Trophoblast cell (in vitro differentiated cells and primary cell): ENCODE results near the gene HRH4.

Experiments used
- DNase-seq, 2 donors: peaks; one replicate each; pipeline ENCODE4 v3.0.0-alpha.2; 2016
- H2AFZ ChIP-seq: 2 replicates; pipeline ENCODE4 v1.6.1; 2013; ENCODE audit warnings: low read length, moderate library complexity, mild to moderate bottlenecking; ENCODE audit not compliant: insufficient read depth, poor library complexity
- H2AK5ac ChIP-seq: 2 replicates; pipeline ENCODE4 v1.6.1; 2013; ENCODE audit warnings: mild to moderate bottlenecking, low read length
- H2BK120ac ChIP-seq: 2 replicates; pipeline ENCODE4 v1.6.1; 2013; ENCODE audit warnings: low read length, mild to moderate bottlenecking, moderate library complexity; ENCODE audit not compliant: insufficient read depth, poor library complexity
- H2BK12ac ChIP-seq: 2 replicates; pipeline ENCODE4 v1.6.1; 2013; ENCODE audit warnings: mild to moderate bottlenecking, low read length, moderate library complexity
- H2BK5ac ChIP-seq: 2 replicates; pipeline ENCODE4 v1.6.1; 2013; ENCODE audit warnings: low read length, low read depth, moderate library complexity, mild to moderate bottlenecking; ENCODE audit not compliant: poor library complexity
- H3K14ac ChIP-seq: 2 replicates; pipeline ENCODE4 v1.6.1; 2013; ENCODE audit warnings: mild to moderate bottlenecking, low read length
- H3K18ac ChIP-seq: 2 replicates; pipeline ENCODE4 v1.6.1; 2013; ENCODE audit warnings: mild to moderate bottlenecking, low read length
- H3K23ac ChIP-seq: 2 replicates; pipeline ENCODE4 v1.6.1; 2013; ENCODE audit warnings: low read length
- H3K27ac ChIP-seq: 2 replicates; pipeline ENCODE4 v1.5.1; 2013; ENCODE audit warnings: low read depth, mild to moderate bottlenecking, inconsistent platforms, low read length, moderate library complexity
- H3K27me3 ChIP-seq: 2 replicates; pipeline ENCODE4 v1.6.1; 2013; ENCODE audit warnings: inconsistent platforms, mild to moderate bottlenecking, low read length, moderate library complexity; ENCODE audit not compliant: insufficient read depth
- H3K36me3 ChIP-seq, 2 experiments: 1 replicate in 1 of 2; 2 replicates in 1 of 2; pipeline ENCODE4 v1.6.1; 2013; ENCODE audit warnings: low read length in 2 of 2, mild to moderate bottlenecking in 2 of 2, moderate library complexity in 1 of 2; ENCODE audit not compliant: insufficient read depth in 2 of 2, control insufficient read depth in 1 of 2
- H3K4ac ChIP-seq: 2 replicates; pipeline ENCODE4 v1.6.1; 2013; ENCODE audit warnings: low read depth, mild to moderate bottlenecking, low read length, moderate library complexity
- H3K4me1 ChIP-seq, 2 experiments: 1 replicate in 1 of 2; 2 replicates in 1 of 2; pipeline ENCODE4 v1.6.1; 2013; ENCODE audit warnings: low read length in 2 of 2, mild to moderate bottlenecking in 2 of 2, moderate library complexity in 1 of 2; ENCODE audit not compliant: insufficient read depth in 2 of 2, control insufficient read depth in 1 of 2
- H3K4me2 ChIP-seq: 2 replicates; pipeline ENCODE4 v1.6.1; 2013; ENCODE audit warnings: inconsistent platforms, mild to moderate bottlenecking, low read length, moderate library complexity
- H3K4me3 ChIP-seq: 2 replicates; pipeline ENCODE4 v1.5.1; 2013; ENCODE audit warnings: mild to moderate bottlenecking, low read depth, low read length, inconsistent platforms
- H3K79me1 ChIP-seq: one replicate; pipeline ENCODE4 v1.6.1; 2013; ENCODE audit warnings: low read length
- H3K79me2 ChIP-seq: 2 replicates; pipeline ENCODE4 v1.6.1; 2013; ENCODE audit warnings: low read length, mild to moderate bottlenecking; ENCODE audit not compliant: control insufficient read depth, insufficient read depth, poor library complexity
- H3K9ac ChIP-seq: 2 replicates; pipeline ENCODE4 v1.6.1; 2013; ENCODE audit warnings: mild to moderate bottlenecking, low read length
- H3K9me3 ChIP-seq: 2 replicates; pipeline ENCODE4 v1.6.1; 2013; ENCODE audit warnings: low read depth, mild to moderate bottlenecking, control low read depth, inconsistent platforms, low read length; ENCODE audit not compliant: insufficient read depth
- H4K12ac ChIP-seq: 2 replicates; pipeline ENCODE4 v1.6.1; 2013; ENCODE audit warnings: low read depth, mild to moderate bottlenecking, low read length, moderate library complexity
- H4K8ac ChIP-seq: 2 replicates; pipeline ENCODE4 v1.6.1; 2013; ENCODE audit warnings: low read depth, mild to moderate bottlenecking, low read length, moderate library complexity
- H4K91ac ChIP-seq: one replicate; pipeline ENCODE4 v1.6.1; 2013; ENCODE audit warnings: low read depth, mild to moderate bottlenecking, low read length, moderate library complexity
- WGBS: extraction: QIAGEN DNeasy Blood & Tissue Kit; methylation state at CpG from one replicate; pipeline ENCODE4 v1.1.7; 2013; ENCODE audit warnings: missing lambda C conversion rate; ENCODE audit not compliant: insufficient read length, insufficient coverage; ENCODE audit errors: extremely low coverage; 5-methylcytosine and 5-hydroxymethylcytosine counted together

HRH4 gene

GRCh38 chr18:24447961-24448360 is 12.5 kb upstream of the HRH4 start:
- H4K12ac ChIP-seq = no peak overlapping the region
- no peak overlapping the region for H2AFZ ChIP-seq
- no peak overlapping the region for H4K8ac ChIP-seq
- H3K79me2 ChIP-seq = no peaks in the 10 kb centered on the region
- H3K4me1 ChIP-seq = no peaks in the 10 kb centered on the region
- no peak overlapping the region for H2BK120ac ChIP-seq
- no peak overlapping the region for H3K14ac ChIP-seq
- H3K27me3 ChIP-seq = no peaks in the 10 kb centered on the region
- peaks cover 3 to 11% of the 10 kb centered on the region in 2 experiments for H3K36me3 ChIP-seq
- no peaks in the 10 kb centered on the region for H3K9me3 ChIP-seq
- H3K4ac ChIP-seq = no peak overlapping the region
- H3K18ac ChIP-seq = no peak overlapping the region
- no CpG with 5 or more reads among the region's 1 CpG for WGBS
- H3K4me2 ChIP-seq = no peak overlapping the region
- H3K9ac ChIP-seq = no peak overlapping the region
- H3K23ac ChIP-seq = no peak overlapping the region
- no peak overlapping the region for H3K27ac ChIP-seq
- H4K91ac ChIP-seq = no peak overlapping the region
- no peak overlapping the region for H3K4me3 ChIP-seq
- DNase-seq = no peak
- no peaks in the 10 kb centered on the region for H3K79me1 ChIP-seq
- no peak overlapping the region for H2BK12ac ChIP-seq
- H2BK5ac ChIP-seq = no peak overlapping the region
- no peak overlapping the region for H2AK5ac ChIP-seq

DNA sequence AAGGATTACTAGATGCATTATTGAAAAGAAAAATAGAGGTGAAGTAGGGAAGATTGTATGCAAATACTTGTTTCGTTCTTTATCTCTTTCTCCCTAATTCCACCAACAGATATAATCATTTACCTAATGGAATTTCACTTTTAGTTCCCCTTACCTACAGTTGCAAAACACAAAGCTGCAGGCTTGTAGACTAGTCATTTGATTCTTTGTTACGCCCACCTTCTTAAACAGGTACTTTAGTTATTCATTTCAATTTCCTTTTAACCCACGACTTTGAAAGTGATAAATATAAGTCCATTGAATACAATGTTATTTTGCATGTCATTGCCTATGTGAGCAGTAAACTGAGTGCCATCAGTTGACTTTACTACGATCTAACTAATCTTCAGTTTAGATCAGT is 3.9 kb upstream of the HRH4 start:
- Histone ChIP-seq H3K79me2 (no peaks in the 10 kb centered on the region), H3K27me3 (no peaks in the 10 kb centered on the region), H3K23ac (no peak overlapping the region), H2BK5ac (no peak overlapping the region), H2BK120ac (no peak overlapping the region), H4K8ac (no peak overlapping the region), H3K4me1 (no peaks in the 10 kb centered on the region), H3K9me3 (no peaks in the 10 kb centered on the region), H3K27ac (no peak overlapping the region), H2BK12ac (no peak overlapping the region), H4K12ac (no peak overlapping the region), H3K36me3 (peaks cover 0 to under 1% of the 10 kb centered on the region in 2 experiments), H3K18ac (no peak overlapping the region), H2AK5ac (no peak overlapping the region), H3K79me1 (no peaks in the 10 kb centered on the region), H4K91ac (no peak overlapping the region), H3K4me3 (no peak overlapping the region), H3K9ac (no peak overlapping the region), H2AFZ (no peak overlapping the region), H3K4ac (no peak overlapping the region), H3K4me2 (no peak overlapping the region), H3K14ac (no peak overlapping the region)
- no CpG with 5 or more reads among the region's 4 CpGs for WGBS
- no peak for DNase-seq

DNA sequence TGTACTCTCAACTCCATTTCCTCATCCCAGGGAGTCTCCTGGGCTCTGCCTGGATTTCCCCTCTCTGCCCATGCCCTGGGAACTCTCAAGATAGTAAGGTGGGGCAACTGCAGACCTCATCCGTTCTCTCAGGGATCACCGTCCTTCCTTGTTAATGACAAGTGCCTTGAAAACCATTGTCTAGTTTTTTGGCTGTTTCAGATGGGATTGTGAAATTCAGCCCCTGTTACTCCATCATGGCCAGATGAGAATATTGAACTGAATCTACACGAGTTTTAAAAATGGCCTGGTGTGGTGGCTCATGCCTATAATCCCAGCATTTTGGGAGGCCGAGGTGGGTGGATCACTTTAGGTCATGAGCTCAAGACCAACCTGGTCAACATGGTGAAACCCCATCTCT is 665 bp upstream of the HRH4 start:
- no peak overlapping the region for H4K91ac ChIP-seq

GRCh38 chr18:24461996-24462395 is 1.6 kb downstream of the HRH4 start:
- H3K23ac ChIP-seq = no peak overlapping the region

More for the DNA sequence above, 665 bp upstream of the HRH4 start:
- no peaks in the 10 kb centered on the region for H3K79me1 ChIP-seq
- no peak overlapping the region for H2AK5ac ChIP-seq
- H4K8ac ChIP-seq = no peak overlapping the region
- no CpG with 5 or more reads among the region's 4 CpGs for WGBS
- no peak overlapping the region for H3K23ac ChIP-seq
- no peak overlapping the region for H3K9ac ChIP-seq
- no peak overlapping the region for H3K4me2 ChIP-seq
- no peak overlapping the region for H3K14ac ChIP-seq
- H4K12ac ChIP-seq = no peak overlapping the region
- no peaks in the 10 kb centered on the region for H3K36me3 ChIP-seq
- no peak overlapping the region for H2BK12ac ChIP-seq
- H3K9me3 ChIP-seq = no peaks in the 10 kb centered on the region
- no peak overlapping the region for H3K27ac ChIP-seq
- H3K79me2 ChIP-seq = no peaks in the 10 kb centered on the region
- H3K4me1 ChIP-seq = no peaks in the 10 kb centered on the region
- H2BK120ac ChIP-seq = no peak overlapping the region
- H3K4me3 ChIP-seq = no peak overlapping the region
- no peak overlapping the region for H3K18ac ChIP-seq
- no peak overlapping the region for H3K4ac ChIP-seq
- DNase-seq = no peak
- H2BK5ac ChIP-seq = no peak overlapping the region
- H3K27me3 ChIP-seq = no peaks in the 10 kb centered on the region
- no peak overlapping the region for H2AFZ ChIP-seq

More at GRCh38 chr18:24461996-24462395, 1.6 kb downstream of the HRH4 start:
- Histone ChIP-seq H3K18ac (no peak overlapping the region), H3K36me3 (no peaks in the 10 kb centered on the region), H4K12ac (no peak overlapping the region), H2BK120ac (no peak overlapping the region), H3K79me1 (no peaks in the 10 kb centered on the region), H3K27me3 (no peaks in the 10 kb centered on the region), H3K9ac (no peak overlapping the region), H3K79me2 (no peaks in the 10 kb centered on the region), H3K27ac (no peak overlapping the region), H3K4me1 (no peaks in the 10 kb centered on the region), H4K8ac (no peak overlapping the region), H2BK12ac (no peak overlapping the region), H3K4me3 (no peak overlapping the region), H3K9me3 (no peaks in the 10 kb centered on the region), H2AK5ac (no peak overlapping the region), H3K14ac (no peak overlapping the region), H2AFZ (no peak overlapping the region), H3K4me2 (no peak overlapping the region), H4K91ac (no peak overlapping the region), H3K4ac (no peak overlapping the region), H2BK5ac (no peak overlapping the region)
- WGBS = no CpG with 5 or more reads among the region's 8 CpGs
- DNase-seq = peak; percentile 51 to 83
